CD4-positive, alpha-beta T cell treated with Interleukin-1 beta for 1 hour (primary cell): Measurements from ENCODE around the gene TESK2.
A peak's percentile ranks its signal among the peaks of the same experiment; 100 is the strongest.
"Not testable (repeated sequence)": the region's sequence is repeated elsewhere in the genome, so short reads cannot be mapped to it uniquely, and the experiment has no call there.

Source experiments
- DNase-seq, 2 donors: peaks; one replicate each; pipeline ENCODE4 v3.0.0-alpha.2; 2020 to 2022

The TESK2 gene

GRCh38 chr1:45407629-45408287 lies 83.2 kb downstream of the TESK2 start:
- no peak for DNase-seq

DNA sequence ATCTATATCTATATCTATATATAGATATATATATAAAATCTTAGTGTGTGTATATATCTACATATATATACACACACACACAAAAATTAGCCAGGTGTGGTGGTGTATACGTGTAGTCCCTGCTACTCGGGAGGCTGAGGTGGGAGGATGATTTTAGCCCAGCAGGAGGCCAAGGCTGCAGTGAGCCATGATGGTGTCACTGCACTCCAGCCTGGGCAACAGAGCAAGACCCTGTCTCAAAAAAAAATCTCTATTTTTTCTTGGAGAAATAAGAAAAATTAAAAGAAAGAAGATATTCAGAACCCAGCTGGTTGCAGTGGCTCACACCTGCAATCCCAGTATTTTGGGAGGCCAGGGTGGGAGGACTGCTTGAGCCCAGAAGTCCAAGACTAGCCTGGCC lies 85.3 kb downstream of the TESK2 start:
- no peak for DNase-seq

DNA sequence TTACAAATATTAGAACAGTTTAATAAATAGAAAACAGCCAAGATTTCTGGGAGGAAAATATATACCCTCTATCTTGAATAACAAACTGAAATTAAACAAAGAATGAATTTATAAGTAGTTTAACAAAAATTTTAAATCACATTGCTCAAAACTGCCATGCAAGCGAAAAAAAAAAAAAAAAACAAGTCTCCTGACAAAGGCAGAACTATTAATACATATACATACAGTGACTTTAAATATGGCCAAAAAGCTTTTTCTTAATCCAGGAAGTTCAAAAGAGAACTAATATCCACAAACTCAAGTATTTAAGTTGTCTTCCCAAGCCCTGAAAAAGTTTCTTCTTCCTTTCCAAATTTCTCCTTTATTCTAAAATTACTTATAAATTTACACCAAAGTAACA lies 87.2 kb downstream of the TESK2 start:
- DNase-seq: no peak

- DNase-seq: no peak
Measured at GRCh38 chr1:45403298-45403697, 87.7 kb downstream of the TESK2 start.

DNA sequence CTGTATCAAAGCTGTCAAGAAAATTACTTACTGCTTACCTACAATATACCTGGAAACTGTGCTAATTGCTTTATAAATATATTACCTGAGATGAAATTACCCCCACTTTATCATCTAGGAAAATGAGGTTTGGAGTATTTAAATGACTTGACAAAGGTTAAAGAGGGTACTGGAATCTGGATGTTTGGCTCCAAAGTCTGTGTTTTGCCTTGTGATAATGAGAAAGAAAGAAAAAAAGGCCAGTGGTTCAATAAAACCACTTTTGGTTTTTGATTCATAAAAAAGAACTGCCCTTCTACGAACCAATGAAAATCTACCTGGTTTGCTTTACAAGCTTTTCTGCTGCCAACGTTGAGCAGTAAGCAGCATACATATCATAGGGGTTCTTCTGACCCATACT lies 89.4 kb downstream of the TESK2 start:
- DNase-seq: no peak

DNA sequence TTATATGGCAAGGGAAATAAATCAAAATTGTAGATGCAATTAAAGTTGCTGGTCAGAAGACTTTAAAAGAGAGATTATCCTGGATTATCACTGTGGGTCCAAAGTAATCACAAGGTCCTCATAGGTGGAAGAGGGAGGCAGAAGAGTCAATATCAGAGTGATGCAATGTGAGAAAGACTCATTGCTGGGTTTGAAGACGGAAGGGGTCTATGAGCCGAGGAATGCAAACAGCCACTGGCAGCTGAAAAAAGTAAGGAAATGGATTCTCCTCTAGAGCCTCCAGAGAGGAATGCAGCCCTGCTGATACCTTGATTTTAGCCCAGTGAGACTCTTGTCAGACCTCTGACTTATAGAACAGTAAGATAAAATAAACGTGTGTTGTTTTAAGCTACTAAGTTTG lies 90.9 kb downstream of the TESK2 start:
- DNase-seq: no peak

GRCh38 chr1:45397285-45397684 lies 93.7 kb downstream of the TESK2 start:
- DNase-seq: no peak

DNA sequence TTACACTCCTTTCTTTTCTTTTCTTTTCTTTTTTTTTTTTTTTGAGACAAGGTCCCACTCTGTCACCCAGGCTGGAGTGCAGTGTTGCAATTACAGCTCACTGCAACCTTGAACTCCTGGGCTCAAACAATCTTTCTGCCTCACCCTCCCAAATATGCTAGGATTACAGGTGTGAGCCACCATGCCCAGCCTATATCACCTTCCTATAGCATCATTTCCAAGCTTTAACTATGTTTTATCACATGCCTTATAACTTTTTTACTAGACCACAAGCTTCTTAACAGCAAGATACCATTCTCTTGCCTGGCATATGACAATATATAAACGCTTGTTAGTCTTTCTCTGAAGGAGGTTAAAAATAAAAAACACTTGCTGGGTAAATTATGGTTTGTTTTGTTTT lies 95.4 kb downstream of the TESK2 start:
- no peak for DNase-seq

GRCh38 chr1:45395051-45395450 lies 95.9 kb downstream of the TESK2 start:
- DNase-seq: no peak

DNA sequence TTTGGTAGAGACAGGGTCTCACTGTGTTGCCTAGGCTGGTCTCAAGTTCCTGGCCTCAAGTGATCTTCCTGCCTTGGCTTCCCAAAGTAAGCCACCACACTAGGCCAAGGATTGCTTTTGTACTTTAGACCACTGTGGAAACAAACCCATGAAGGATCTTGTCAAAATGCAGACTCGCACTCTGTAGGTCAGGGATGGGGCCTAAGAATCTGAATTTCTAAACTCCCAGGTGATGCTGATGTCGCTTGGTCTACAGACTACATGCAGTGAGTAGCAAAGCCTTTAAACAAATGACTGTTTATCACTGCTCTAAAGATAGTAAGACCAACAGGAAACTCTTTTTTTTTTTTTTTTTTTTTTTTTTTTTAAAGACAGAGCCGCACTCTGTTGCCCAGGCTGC lies 96.6 kb downstream of the TESK2 start:
- peak; percentile 2 to 12 for DNase-seq

DNA sequence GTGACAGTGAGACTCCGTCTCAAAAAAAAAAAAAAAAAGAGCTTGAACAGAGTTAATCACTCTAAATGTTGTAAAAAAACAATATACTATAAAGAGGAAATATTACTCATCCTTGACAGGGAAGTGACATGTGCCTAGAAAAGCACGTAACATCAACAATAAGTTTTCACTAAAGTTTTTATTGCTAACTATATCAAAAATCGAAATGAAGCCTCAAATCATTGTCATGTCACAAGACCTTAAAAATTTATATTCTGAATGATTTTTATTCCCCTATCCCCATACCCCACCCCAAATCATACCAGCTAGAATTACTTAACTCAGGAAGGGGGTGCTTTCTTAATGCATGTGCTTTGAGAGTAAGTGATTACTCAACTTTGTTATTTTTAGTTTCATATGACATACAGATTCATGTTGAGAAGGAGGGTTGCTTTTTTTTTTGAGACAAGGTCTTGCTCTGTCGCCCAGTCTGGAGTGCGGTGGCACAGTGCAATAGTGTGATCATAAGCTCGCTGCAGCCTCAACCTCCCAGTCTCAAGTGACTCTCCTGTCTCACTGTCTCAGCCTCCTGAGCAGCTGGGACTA lies 97.2 kb downstream of the TESK2 start:
- peak; percentile 14 to 63 for DNase-seq

DNA sequence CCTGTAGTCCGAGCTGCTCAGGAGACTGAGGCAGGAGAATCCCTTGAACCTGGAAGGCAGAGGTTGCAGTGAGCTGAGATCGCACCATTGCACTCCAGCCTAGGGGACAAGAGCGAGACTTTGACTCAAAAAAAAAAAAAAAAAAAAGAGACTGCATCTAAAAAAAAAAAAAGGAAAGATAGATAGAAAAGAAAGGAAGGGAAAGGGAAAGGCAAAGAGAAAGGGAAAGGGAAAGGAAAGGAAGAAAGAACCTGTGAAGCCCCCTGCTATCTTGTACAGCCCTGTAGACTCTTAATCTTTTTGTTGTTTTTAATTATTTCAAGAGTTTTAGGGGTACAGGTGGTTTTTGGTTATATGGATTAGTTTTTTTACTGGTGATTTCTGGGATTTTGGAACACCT lies 104.7 kb downstream of the TESK2 start:
- no peak for DNase-seq

DNA sequence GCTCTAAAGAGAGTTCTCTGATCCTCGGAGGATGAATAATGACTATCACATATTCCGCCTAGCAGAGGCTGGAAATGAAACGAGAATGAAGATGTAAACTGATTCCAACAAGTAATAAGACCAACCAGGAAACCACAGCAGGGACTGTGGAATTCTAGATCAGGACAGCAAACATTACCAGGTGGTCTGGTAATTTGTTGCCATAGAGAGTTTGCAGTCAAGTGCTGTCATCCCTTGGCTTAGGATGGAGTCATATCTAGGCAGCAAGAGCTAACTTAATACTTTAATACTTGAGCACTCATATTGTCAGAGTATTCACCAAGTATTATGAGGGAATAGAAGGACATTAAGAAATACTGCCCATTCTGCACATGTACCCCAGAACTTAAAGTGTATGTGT lies 105.7 kb downstream of the TESK2 start:
- DNase-seq: no peak

DNA sequence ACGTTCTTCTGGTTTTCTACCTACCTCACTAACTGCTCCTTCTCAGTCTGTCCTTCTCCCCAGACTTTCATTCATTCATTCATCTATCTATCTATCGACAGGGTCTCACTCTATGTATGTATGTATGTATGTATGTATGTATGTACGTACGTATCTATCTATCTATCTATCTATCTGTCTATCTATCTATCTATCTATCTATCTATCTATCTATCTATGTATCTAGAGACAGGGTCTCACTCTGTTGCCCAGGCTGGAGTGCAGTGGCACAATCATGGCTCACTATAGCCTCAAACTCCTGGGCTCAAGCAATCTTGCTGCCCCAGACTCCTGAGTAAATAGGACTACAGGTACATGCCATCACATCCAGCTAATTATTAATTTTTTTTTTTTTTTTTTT lies 106.8 kb downstream of the TESK2 start:
- not testable (repeated sequence) for DNase-seq

DNA sequence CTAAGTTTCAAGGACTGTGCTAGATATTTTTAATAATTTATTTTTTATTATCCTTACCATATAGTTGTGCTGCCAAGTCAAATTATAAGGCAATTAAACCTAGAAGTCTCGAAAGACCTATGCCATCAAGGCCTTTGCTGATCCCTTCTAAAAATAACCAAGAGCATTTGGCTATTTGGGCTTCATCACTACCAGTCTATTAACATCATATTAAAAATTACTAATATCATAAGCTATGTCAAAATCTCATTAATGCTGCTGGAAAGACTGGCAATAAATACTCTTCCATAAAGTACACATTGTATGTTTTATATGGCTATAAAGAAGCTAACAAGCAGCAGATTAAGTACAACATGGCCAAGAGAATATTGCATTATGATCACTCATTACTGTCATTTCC lies 107.8 kb downstream of the TESK2 start:
- DNase-seq: no peak

DNA sequence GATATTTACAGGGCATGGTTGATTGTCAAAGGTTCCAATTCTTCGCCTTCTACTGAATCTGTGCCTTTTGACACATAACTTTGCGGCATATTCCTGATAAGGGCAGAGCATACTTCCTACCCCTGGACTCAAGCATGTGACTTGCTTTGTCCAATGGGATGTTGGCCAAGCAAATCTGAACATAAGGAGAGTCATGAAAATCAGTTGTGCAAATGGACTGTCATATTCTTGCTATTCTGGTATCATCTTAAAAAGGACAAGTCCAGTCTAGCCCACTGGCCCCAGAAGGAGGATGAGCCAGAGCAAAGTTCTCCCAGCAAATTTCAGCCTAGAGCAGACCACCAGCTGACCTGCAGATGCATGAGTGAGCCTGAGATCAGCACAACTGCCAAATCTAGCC lies 109.7 kb downstream of the TESK2 start:
- DNase-seq: no peak

DNA sequence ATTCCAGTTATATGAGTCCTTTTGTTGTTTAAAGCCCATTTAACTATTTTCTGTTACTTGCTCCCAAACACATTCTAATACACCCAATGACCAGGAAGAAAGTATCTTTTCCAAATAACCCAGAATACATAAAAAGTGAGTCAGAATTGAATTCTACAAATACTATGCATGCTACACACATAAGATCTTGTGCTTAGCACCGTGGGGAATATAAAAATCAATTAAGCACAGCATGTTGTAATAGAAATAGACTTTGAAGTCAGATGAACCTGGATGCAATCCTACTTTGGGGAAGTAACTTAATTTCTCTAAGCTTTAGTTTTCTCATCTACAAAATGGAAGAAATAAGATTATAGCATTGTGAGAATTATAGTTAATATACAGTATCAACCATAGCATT lies 110.2 kb downstream of the TESK2 start:
- DNase-seq: no peak

- DNase-seq: no peak
Measured at GRCh38 chr1:45380125-45380524, 110.8 kb downstream of the TESK2 start.

- no peak for DNase-seq
Measured at GRCh38 chr1:45379524-45379923, 111.4 kb downstream of the TESK2 start.

- no peak for DNase-seq
Measured at GRCh38 chr1:45378184-45378583, 112.8 kb downstream of the TESK2 start.

- DNase-seq: no peak
Measured at GRCh38 chr1:45375104-45376090, 115.6 kb downstream of the TESK2 start.

DNA sequence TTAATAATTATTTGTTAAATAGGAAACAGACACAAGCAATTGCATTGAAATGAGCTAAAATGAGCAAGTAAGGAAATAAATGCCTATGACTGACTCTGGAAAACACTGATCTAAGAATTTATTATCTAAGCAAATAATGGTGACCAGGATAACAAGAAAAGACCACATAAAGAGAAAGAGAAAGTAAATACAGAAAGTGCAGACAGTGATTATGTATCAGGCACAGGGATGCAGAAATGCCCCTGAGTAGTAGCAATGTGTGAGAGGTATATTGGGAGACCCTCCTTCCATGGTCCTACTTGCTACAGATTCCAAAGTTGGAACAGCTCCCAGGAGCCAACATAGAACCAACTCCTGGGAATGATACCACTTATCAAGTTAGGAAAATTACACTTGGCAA lies 117.4 kb downstream of the TESK2 start:
- no peak for DNase-seq

DNA sequence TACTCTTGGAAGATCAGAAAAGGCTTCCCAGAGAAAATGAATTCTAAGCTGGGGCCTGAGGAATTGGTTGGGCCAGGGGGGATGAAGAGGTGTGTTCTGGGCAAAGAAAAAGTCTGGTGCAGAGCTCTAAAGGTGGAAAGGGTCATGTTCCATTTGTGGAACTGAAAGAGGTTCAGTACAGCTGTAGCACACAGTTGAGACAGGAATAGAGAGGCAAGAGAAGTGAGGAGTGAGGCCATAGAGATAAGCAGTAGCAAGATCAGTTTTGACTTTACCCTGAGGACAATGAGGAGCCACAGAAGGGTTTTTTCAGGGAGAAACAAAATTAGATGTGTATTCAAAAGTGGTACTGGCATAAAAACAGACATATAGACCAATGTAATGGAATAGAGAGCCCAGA lies 120.4 kb downstream of the TESK2 start:
- no peak for DNase-seq

- DNase-seq: no peak
Measured at GRCh38 chr1:45365051-45365450, 125.9 kb downstream of the TESK2 start.
